H1 (cell line): Measurements from ENCODE around the gene DISC1. TPM values are rescaled to one million over a fixed set of nuclear protein-coding genes. Genes with fewer than 3 reads are reported as not detected.

Experiments
- polyA plus RNA-seq, 7 experiments: library from polyadenylated mRNA; depleted of rRNA in 3 of 7; stranded (reverse) in 5 of 7; unstranded in 2 of 7; fragments of >200 nt in 5 of 7; fragments of 200-250 nt in 2 of 7; gene quantifications; 1 replicate in 5 of 7; 2 replicates in 1 of 7; 4 replicates in 1 of 7; pipeline versions ENCODE4 v1.2.1 to v1.2.3, GENCODE V29; 2011 to 2013; ENCODE audit warnings: missing spikeins in 2 of 7, mixed read lengths in 2 of 7
- total RNA-seq: library from RNA; stranded (reverse); fragmentation: NEBNext Ultra II Directional; extraction: Animal tissue kit (Norgen Biotek cat#: 25700); gene quantifications from 2 replicates; pipeline ENCODE4 v1.2.1, GENCODE V29; 2021
- TF ChIP-seq, protein P1 (sequence below): fragments of 300-600 bp; sonication (generic); IDR thresholded peaks from 2 replicates; pipeline ENCODE4 v1.7.1; 2012; ENCODE audit warnings: low read length, moderate library complexity, mild to moderate bottlenecking, inconsistent platforms; ENCODE audit not compliant: insufficient replicate concordance

DISC1 gene
- total and polyA plus RNA-seq, 2 of the 8 experiments (the other 6 are each of a cell fraction or from before 2014, with no cell fraction given), result 1.1 to 3.5 TPM

DNA sequence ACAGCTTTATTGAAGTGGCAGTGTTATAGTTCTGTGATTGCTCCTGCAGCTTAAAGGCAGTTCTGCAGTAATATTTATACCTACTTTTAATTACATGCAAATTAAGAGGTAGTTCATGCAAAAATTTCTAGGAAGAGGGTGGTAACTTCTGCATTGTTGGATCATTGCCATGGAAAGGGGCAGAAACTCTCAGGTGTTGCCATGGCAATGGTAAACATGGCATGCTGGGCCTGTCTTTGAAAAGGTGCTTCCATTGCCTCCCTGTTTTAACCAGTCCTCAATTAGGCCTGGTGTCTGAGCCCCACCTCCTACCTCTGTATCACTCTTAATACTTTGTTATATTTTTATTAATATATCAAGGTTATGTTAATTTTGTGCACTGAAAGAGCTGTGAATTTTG is 104.7 kb downstream of the DISC1 start (continued):
- TF ChIP-seq, protein P1, sequence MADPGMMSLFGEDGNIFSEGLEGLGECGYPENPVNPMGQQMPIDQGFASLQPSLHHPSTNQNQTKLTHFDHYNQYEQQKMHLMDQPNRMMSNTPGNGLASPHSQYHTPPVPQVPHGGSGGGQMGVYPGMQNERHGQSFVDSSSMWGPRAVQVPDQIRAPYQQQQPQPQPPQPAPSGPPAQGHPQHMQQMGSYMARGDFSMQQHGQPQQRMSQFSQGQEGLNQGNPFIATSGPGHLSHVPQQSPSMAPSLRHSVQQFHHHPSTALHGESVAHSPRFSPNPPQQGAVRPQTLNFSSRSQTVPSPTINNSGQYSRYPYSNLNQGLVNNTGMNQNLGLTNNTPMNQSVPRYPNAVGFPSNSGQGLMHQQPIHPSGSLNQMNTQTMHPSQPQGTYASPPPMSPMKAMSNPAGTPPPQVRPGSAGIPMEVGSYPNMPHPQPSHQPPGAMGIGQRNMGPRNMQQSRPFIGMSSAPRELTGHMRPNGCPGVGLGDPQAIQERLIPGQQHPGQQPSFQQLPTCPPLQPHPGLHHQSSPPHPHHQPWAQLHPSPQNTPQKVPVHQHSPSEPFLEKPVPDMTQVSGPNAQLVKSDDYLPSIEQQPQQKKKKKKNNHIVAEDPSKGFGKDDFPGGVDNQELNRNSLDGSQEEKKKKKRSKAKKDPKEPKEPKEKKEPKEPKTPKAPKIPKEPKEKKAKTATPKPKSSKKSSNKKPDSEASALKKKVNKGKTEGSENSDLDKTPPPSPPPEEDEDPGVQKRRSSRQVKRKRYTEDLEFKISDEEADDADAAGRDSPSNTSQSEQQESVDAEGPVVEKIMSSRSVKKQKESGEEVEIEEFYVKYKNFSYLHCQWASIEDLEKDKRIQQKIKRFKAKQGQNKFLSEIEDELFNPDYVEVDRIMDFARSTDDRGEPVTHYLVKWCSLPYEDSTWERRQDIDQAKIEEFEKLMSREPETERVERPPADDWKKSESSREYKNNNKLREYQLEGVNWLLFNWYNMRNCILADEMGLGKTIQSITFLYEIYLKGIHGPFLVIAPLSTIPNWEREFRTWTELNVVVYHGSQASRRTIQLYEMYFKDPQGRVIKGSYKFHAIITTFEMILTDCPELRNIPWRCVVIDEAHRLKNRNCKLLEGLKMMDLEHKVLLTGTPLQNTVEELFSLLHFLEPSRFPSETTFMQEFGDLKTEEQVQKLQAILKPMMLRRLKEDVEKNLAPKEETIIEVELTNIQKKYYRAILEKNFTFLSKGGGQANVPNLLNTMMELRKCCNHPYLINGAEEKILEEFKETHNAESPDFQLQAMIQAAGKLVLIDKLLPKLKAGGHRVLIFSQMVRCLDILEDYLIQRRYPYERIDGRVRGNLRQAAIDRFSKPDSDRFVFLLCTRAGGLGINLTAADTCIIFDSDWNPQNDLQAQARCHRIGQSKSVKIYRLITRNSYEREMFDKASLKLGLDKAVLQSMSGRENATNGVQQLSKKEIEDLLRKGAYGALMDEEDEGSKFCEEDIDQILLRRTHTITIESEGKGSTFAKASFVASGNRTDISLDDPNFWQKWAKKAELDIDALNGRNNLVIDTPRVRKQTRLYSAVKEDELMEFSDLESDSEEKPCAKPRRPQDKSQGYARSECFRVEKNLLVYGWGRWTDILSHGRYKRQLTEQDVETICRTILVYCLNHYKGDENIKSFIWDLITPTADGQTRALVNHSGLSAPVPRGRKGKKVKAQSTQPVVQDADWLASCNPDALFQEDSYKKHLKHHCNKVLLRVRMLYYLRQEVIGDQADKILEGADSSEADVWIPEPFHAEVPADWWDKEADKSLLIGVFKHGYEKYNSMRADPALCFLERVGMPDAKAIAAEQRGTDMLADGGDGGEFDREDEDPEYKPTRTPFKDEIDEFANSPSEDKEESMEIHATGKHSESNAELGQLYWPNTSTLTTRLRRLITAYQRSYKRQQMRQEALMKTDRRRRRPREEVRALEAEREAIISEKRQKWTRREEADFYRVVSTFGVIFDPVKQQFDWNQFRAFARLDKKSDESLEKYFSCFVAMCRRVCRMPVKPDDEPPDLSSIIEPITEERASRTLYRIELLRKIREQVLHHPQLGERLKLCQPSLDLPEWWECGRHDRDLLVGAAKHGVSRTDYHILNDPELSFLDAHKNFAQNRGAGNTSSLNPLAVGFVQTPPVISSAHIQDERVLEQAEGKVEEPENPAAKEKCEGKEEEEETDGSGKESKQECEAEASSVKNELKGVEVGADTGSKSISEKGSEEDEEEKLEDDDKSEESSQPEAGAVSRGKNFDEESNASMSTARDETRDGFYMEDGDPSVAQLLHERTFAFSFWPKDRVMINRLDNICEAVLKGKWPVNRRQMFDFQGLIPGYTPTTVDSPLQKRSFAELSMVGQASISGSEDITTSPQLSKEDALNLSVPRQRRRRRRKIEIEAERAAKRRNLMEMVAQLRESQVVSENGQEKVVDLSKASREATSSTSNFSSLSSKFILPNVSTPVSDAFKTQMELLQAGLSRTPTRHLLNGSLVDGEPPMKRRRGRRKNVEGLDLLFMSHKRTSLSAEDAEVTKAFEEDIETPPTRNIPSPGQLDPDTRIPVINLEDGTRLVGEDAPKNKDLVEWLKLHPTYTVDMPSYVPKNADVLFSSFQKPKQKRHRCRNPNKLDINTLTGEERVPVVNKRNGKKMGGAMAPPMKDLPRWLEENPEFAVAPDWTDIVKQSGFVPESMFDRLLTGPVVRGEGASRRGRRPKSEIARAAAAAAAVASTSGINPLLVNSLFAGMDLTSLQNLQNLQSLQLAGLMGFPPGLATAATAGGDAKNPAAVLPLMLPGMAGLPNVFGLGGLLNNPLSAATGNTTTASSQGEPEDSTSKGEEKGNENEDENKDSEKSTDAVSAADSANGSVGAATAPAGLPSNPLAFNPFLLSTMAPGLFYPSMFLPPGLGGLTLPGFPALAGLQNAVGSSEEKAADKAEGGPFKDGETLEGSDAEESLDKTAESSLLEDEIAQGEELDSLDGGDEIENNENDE, result no peak
